ENCODE results near the gene PGF. TPM values are rescaled to one million over a fixed set of nuclear protein-coding genes. Genes with fewer than 3 reads are reported as not detected.

The PGF gene
- total RNA-seq, 2 experiments from 2014 or later = 0.21 TPM; not detected in 1

Other genes with a start within 250 kb of the PGF start
- gene AREL1, start 242.5 kb downstream of the PGF start, total RNA-seq = 10 to 100 TPM; 44.1 to 44.9 TPM
- gene FCF1, start 242.5 kb downstream of the PGF start, total RNA-seq = 10 to 100 TPM; 64.1 to 64.2 TPM
- 10 to 100 TPM; 58.2 to 58.4 TPM for gene YLPM1, start 192.3 kb downstream of the PGF start, total RNA-seq
- under 1 TPM; 0.13 to 0.44 TPM for gene PROX2, start 79.5 kb downstream of the PGF start, total RNA-seq
- gene DLST, start 73.7 kb downstream of the PGF start, total RNA-seq = 100 to 1,000 TPM; 106 to 108 TPM
- 1 to 10 TPM; 4.3 to 5.2 TPM for gene RPS6KL1, start 32.3 kb downstream of the PGF start, total RNA-seq
- 10 to 100 TPM; 49.1 to 51.0 TPM for gene EIF2B2, start 47.3 kb upstream of the PGF start, total RNA-seq
- gene MLH3, start 95.9 kb upstream of the PGF start, total RNA-seq = 10 to 100 TPM; 15.1 to 17.2 TPM
- 10 to 100 TPM; 42.6 to 44.0 TPM for gene ACYP1, start 108.4 kb upstream of the PGF start, total RNA-seq
- 1 to 10 TPM; 1.3 to 1.4 TPM for gene ZC2HC1C, start 114.0 kb upstream of the PGF start, total RNA-seq
- 10 to 100 TPM; 73.7 to 80.0 TPM for gene NEK9, start 171.5 kb upstream of the PGF start, total RNA-seq
- 100 to 1,000 TPM; 177 to 188 TPM for gene TMED10, start 221.0 kb upstream of the PGF start, total RNA-seq

All from activated CD8-positive, alpha-beta T cell treated with anti-CD3 and anti-CD28 coated beads, Interleukin-2, amount 10 ng/mL, durations not matched to agents 7 days and 5 days (primary cell).